Stimulated activated naive CD8-positive, alpha-beta T cell treated with anti-CD3 and anti-CD28 coated beads, Interleukin-15, Interleukin-2, amounts not matched to agents 100 ng/mL and 50 ng/mL, for 24 hours (primary cell): ENCODE data around the gene TET2.

Experiments used
- H3K27ac Mint-ChIP-seq: one replicate; pipeline ENCODE4 v1.8.0; 2021; ENCODE audit warnings: mild to moderate bottlenecking, mixed read lengths
- H3K27me3 Mint-ChIP-seq: one replicate; pipeline ENCODE4 v1.8.0; 2021; ENCODE audit warnings: mixed read lengths
- H3K36me3 Mint-ChIP-seq: one replicate; pipeline ENCODE4 v1.8.0; 2021; ENCODE audit warnings: low read depth, mixed read lengths
- H3K4me1 Mint-ChIP-seq: one replicate; pipeline ENCODE4 v1.8.0; 2021; ENCODE audit warnings: low read depth, mixed read lengths
- H3K4me3 Mint-ChIP-seq: one replicate; pipeline ENCODE4 v1.8.0; 2021; ENCODE audit warnings: mild to moderate bottlenecking, mixed read lengths
- H3K9me3 Mint-ChIP-seq: one replicate; pipeline ENCODE4 v1.8.0; 2021; ENCODE audit warnings: mixed read lengths

The TET2 gene

GRCh38 chr4:105146276-105147015 is at the start of gene TET2:
Gene TET2 (plus strand): TSS chr4:105146876. CDS start chr4:105233943, 87,067 bp downstream.
- peak within 1 kb of the TSS; percentile 90 for H3K4me3 Mint-ChIP-seq
- H3K36me3 Mint-ChIP-seq: peaks cover 4% of the 10 kb centered on the region
- H3K4me1 Mint-ChIP-seq: peaks cover 46% of the 10 kb centered on the region
- H3K27me3 Mint-ChIP-seq: no peaks in the 10 kb centered on the region
- H3K9me3 Mint-ChIP-seq: no peaks in the 10 kb centered on the region
- peak within 1 kb of the TSS; percentile 99 for H3K27ac Mint-ChIP-seq

- Mint-ChIP-seq H3K36me3 (peaks cover 5% of the 10 kb centered on the region), H3K27ac (no peak overlapping the region), H3K9me3 (peaks cover 16% of the 10 kb centered on the region), H3K4me3 (no peak overlapping the region), H3K4me1 (no peaks in the 10 kb centered on the region), H3K27me3 (peaks cover 12% of the 10 kb centered on the region)
Measured at GRCh38 chr4:105102016-105102415, 44.7 kb upstream of the TET2 start.

GRCh38 chr4:105106426-105106825 is 40.2 kb upstream of the TET2 start:
- Mint-ChIP-seq H3K36me3 (no peaks in the 10 kb centered on the region), H3K4me3 (no peak overlapping the region), H3K9me3 (no peaks in the 10 kb centered on the region), H3K27me3 (peaks cover 11% of the 10 kb centered on the region), H3K4me1 (no peaks in the 10 kb centered on the region), H3K27ac (no peak overlapping the region)

GRCh38 chr4:105107095-105107856 is 39.4 kb upstream of the TET2 start:
- H3K9me3 Mint-ChIP-seq: no peaks in the 10 kb centered on the region
- no peak overlapping the region for H3K4me3 Mint-ChIP-seq
- H3K27ac Mint-ChIP-seq: no peak overlapping the region
- H3K27me3 Mint-ChIP-seq: peaks cover 15% of the 10 kb centered on the region
- H3K4me1 Mint-ChIP-seq: no peaks in the 10 kb centered on the region
- H3K36me3 Mint-ChIP-seq: no peaks in the 10 kb centered on the region

GRCh38 chr4:105108971-105109370 is 37.7 kb upstream of the TET2 start:
- Mint-ChIP-seq H3K27me3 (peaks cover 15% of the 10 kb centered on the region), H3K9me3 (no peaks in the 10 kb centered on the region), H3K4me3 (no peak overlapping the region), H3K4me1 (no peaks in the 10 kb centered on the region), H3K36me3 (no peaks in the 10 kb centered on the region), H3K27ac (no peak overlapping the region)

GRCh38 chr4:105112274-105112673 is 34.4 kb upstream of the TET2 start:
- Mint-ChIP-seq H3K4me3 (no peak overlapping the region), H3K27me3 (peaks cover 6% of the 10 kb centered on the region), H3K36me3 (no peaks in the 10 kb centered on the region), H3K4me1 (no peaks in the 10 kb centered on the region), H3K27ac (no peak overlapping the region), H3K9me3 (no peaks in the 10 kb centered on the region)

- Mint-ChIP-seq H3K4me3 (no peak overlapping the region), H3K9me3 (no peaks in the 10 kb centered on the region), H3K27ac (no peak overlapping the region), H3K36me3 (no peaks in the 10 kb centered on the region), H3K4me1 (no peaks in the 10 kb centered on the region), H3K27me3 (peaks cover 6% of the 10 kb centered on the region)
Measured at GRCh38 chr4:105113800-105114199, 32.9 kb upstream of the TET2 start.

- Mint-ChIP-seq H3K9me3 (no peaks in the 10 kb centered on the region), H3K27me3 (peaks cover under 1% of the 10 kb centered on the region), H3K27ac (no peak overlapping the region), H3K4me3 (no peak overlapping the region), H3K4me1 (no peaks in the 10 kb centered on the region), H3K36me3 (no peaks in the 10 kb centered on the region)
Measured at GRCh38 chr4:105116616-105117319, 29.9 kb upstream of the TET2 start.

GRCh38 chr4:105119356-105119755 is 27.3 kb upstream of the TET2 start:
- Mint-ChIP-seq H3K27me3 (no peaks in the 10 kb centered on the region), H3K36me3 (no peaks in the 10 kb centered on the region), H3K9me3 (no peaks in the 10 kb centered on the region), H3K27ac (no peak overlapping the region), H3K4me3 (no peak overlapping the region), H3K4me1 (no peaks in the 10 kb centered on the region)

GRCh38 chr4:105120626-105121025 is 26.1 kb upstream of the TET2 start:
- H3K27ac Mint-ChIP-seq: no peak overlapping the region
- H3K9me3 Mint-ChIP-seq: no peaks in the 10 kb centered on the region
- H3K4me3 Mint-ChIP-seq: no peak overlapping the region
- no peaks in the 10 kb centered on the region for H3K4me1 Mint-ChIP-seq
- H3K27me3 Mint-ChIP-seq: no peaks in the 10 kb centered on the region
- no peaks in the 10 kb centered on the region for H3K36me3 Mint-ChIP-seq

GRCh38 chr4:105122350-105122749 is 24.3 kb upstream of the TET2 start:
- no peaks in the 10 kb centered on the region for H3K9me3 Mint-ChIP-seq
- H3K4me1 Mint-ChIP-seq: no peaks in the 10 kb centered on the region
- H3K27me3 Mint-ChIP-seq: no peaks in the 10 kb centered on the region
- H3K36me3 Mint-ChIP-seq: no peaks in the 10 kb centered on the region
- no peak overlapping the region for H3K4me3 Mint-ChIP-seq
- H3K27ac Mint-ChIP-seq: no peak overlapping the region

GRCh38 chr4:105126311-105127169 is 20.1 kb upstream of the TET2 start:
- Mint-ChIP-seq H3K36me3 (no peaks in the 10 kb centered on the region), H3K4me3 (no peak overlapping the region), H3K9me3 (no peaks in the 10 kb centered on the region), H3K4me1 (no peaks in the 10 kb centered on the region), H3K27me3 (no peaks in the 10 kb centered on the region), H3K27ac (no peak overlapping the region)

GRCh38 chr4:105127170-105127445 is 19.6 kb upstream of the TET2 start:
- H3K4me1 Mint-ChIP-seq: no peaks in the 10 kb centered on the region
- no peaks in the 10 kb centered on the region for H3K36me3 Mint-ChIP-seq
- no peak overlapping the region for H3K27ac Mint-ChIP-seq
- H3K9me3 Mint-ChIP-seq: no peaks in the 10 kb centered on the region
- no peak overlapping the region for H3K4me3 Mint-ChIP-seq
- H3K27me3 Mint-ChIP-seq: no peaks in the 10 kb centered on the region

- no peaks in the 10 kb centered on the region for H3K36me3 Mint-ChIP-seq
- H3K27me3 Mint-ChIP-seq: no peaks in the 10 kb centered on the region
- no peaks in the 10 kb centered on the region for H3K9me3 Mint-ChIP-seq
- H3K4me1 Mint-ChIP-seq: no peaks in the 10 kb centered on the region
- no peak overlapping the region for H3K4me3 Mint-ChIP-seq
- H3K27ac Mint-ChIP-seq: no peak overlapping the region
Measured at GRCh38 chr4:105128208-105128607, 18.5 kb upstream of the TET2 start.
